K562 (cell line): ENCODE measurements around the gene FRYL. TPM values are rescaled to one million over a fixed set of nuclear protein-coding genes. Genes with fewer than 3 reads are reported as not detected.

Source experiments
- HBP1 ChIP-seq: fragments of 450-650 bp; formaldehyde crosslinking; IDR thresholded peaks from 2 replicates; pipeline ENCODE4 v1.4.0; 2022; ENCODE audit warnings: missing genetic modification characterization
- TEAD4 ChIP-seq, 2 experiments: sonication (generic) in 1 of 2; formaldehyde crosslinking in 1 of 2; IDR thresholded peaks; 2 replicates each; pipeline versions ENCODE4 v1.6.1 to v1.8.0; 2012 to 2022; ENCODE audit warnings: borderline replicate concordance in 1 of 2, inconsistent platforms in 1 of 2, low read length in 1 of 2, mild to moderate bottlenecking in 1 of 2, missing genetic modification reagents in 1 of 2
- ZBTB40 ChIP-seq, 2 experiments: fragments of 450-650 bp in 1 of 2; sonication (generic) in 1 of 2; formaldehyde crosslinking in 1 of 2; IDR thresholded peaks; 2 replicates each; pipeline versions ENCODE4 v1.7.1 to v1.9.0; 2016 to 2022; ENCODE audit warnings: inconsistent platforms in 1 of 2, mild to moderate bottlenecking in 1 of 2, missing genetic modification reagents in 1 of 2
- ZNF253 ChIP-seq: fragments of 250-450 bp; sonication (Bioruptor Pico); conservative IDR thresholded peaks from 2 replicates; pipeline ENCODE4 v1.6.1; 2021; ENCODE audit warnings: mild to moderate bottlenecking
- polyA plus RNA-seq, 8 experiments: library from polyadenylated mRNA; depleted of rRNA in 4 of 8; stranded (reverse) in 5 of 8; unstranded in 3 of 8; fragments of >200 nt; fragmentation: Nextera tagmentation in 2 of 8; fragmentation: Illumina TruSeq in 1 of 8; extraction: Ambion mirVana in 2 of 8; extraction: Trizol in 1 of 8; gene quantifications; 2 replicates each; pipeline versions ENCODE4 v1.2.1 to v1.2.3, GENCODE V29; 2011 to 2014; ENCODE audit warnings: inconsistent platforms in 1 of 8, missing spikeins in 1 of 8
- total RNA-seq, 7 experiments: library from RNA; depleted of rRNA in 6 of 7; stranded (reverse); fragments of >200 nt in 6 of 7; fragmentation: Illumina TruSeq in 2 of 7; extraction: Trizol in 2 of 7; gene quantifications; 2 replicates each; pipeline versions ENCODE4 v1.2.1 to v1.2.3, GENCODE V29; 2011 to 2021; ENCODE audit warnings: low replicate concordance in 1 of 7

Gene FRYL
- total and polyA plus RNA-seq, 9 of the 15 experiments (the other 6 are each of a cell fraction or from before 2014, with no cell fraction given), result 7.2 to 34.9 (median 15.9) TPM

GRCh38 chr4:48629458-48629857, 150.6 kb downstream of the FRYL start (continued):
- peak; percentile 35; the same call in 1 of the 2 replicates for TF ChIP-seq ZBTB40 (IDR thresholded peaks at IDR 0.05)
- no peak for TF ChIP-seq ZBTB40 (CRISPR knock-in tag; IDR thresholded peaks at IDR 0.05)
- peak; percentile 55; the same call in 1 of the 2 replicates for TF ChIP-seq TEAD4 (IDR thresholded peaks at IDR 0.05; ENCODE audit: low read length)
- TF ChIP-seq TEAD4 (CRISPR knock-in tag; IDR thresholded peaks at IDR 0.05; ENCODE audit: borderline replicate concordance), result no peak
- TF ChIP-seq HBP1 (CRISPR knock-in tag), result no peak
- TF ChIP-seq ZNF253 (CRISPR knock-in tag), result no peak
